ENCODE measurements around the gene TJP1. TPM values are rescaled to one million over a fixed set of nuclear protein-coding genes. Genes with fewer than 3 reads are reported as not detected.

Gene TJP1
- total RNA-seq, 1 experiment from 2014 or later: 181 TPM

- Histone ChIP-seq H3K4me3 (ENCODE audit: low read depth, low read length) (no peak overlapping the region), H3K4me1 (peaks cover under 1% of the 10 kb centered on the region), H3K36me3 (ENCODE audit: control insufficient read depth, insufficient read depth, low read length) (0 out of 2 replicates have a peak, but pooled peaks cover 4% of the 10 kb centered on the region), H3K9me3 (no peaks in the 10 kb centered on the region), H3K27me3 (replicated peaks; ENCODE audit: control insufficient read depth, insufficient read depth, low read length) (no peaks in the 10 kb centered on the region)
- intact Hi-C loops (cut with micrococcal nuclease; ENCODE audit: unreplicated experiment): loop anchor here (10.0 kb wide), 1 partner anchor 49 kb away; no protein-coding TSS in a partner anchor
- Mint-ChIP-seq H3K4me3 (ENCODE audit: unreplicated experiment) (no peak overlapping the region), H3K4me1 (ENCODE audit: low read depth, unreplicated experiment) (peaks cover 22% of the 10 kb centered on the region), H3K27ac (ENCODE audit: unreplicated experiment) (no peak overlapping the region), H3K36me3 (ENCODE audit: insufficient read depth, unreplicated experiment) (peaks cover 65% of the 10 kb centered on the region), H3K27me3 (ENCODE audit: insufficient read depth, unreplicated experiment) (no peaks in the 10 kb centered on the region), H3K9me3 (ENCODE audit: unreplicated experiment) (no peaks in the 10 kb centered on the region)
- DNase-seq: peak; percentile 54 to 59
- ChIA-PET CTCF (no interaction called here), POLR2A (no interaction called here)
- no TSS peak for BruUV-seq (replicated peaks)
- TF ChIP-seq, protein P1, sequence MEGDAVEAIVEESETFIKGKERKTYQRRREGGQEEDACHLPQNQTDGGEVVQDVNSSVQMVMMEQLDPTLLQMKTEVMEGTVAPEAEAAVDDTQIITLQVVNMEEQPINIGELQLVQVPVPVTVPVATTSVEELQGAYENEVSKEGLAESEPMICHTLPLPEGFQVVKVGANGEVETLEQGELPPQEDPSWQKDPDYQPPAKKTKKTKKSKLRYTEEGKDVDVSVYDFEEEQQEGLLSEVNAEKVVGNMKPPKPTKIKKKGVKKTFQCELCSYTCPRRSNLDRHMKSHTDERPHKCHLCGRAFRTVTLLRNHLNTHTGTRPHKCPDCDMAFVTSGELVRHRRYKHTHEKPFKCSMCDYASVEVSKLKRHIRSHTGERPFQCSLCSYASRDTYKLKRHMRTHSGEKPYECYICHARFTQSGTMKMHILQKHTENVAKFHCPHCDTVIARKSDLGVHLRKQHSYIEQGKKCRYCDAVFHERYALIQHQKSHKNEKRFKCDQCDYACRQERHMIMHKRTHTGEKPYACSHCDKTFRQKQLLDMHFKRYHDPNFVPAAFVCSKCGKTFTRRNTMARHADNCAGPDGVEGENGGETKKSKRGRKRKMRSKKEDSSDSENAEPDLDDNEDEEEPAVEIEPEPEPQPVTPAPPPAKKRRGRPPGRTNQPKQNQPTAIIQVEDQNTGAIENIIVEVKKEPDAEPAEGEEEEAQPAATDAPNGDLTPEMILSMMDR (IDR thresholded peaks at IDR 0.05; ENCODE audit: insufficient read depth in 1 of 2, low read depth in 1 of 2, low read length in 1 of 2, severe bottlenecking in 1 of 2, unreplicated experiment in 1 of 2): peak; percentile 24 to 49
Measured at GRCh38 chr15:29695489-29696167, 126.6 kb downstream of the TJP1 start.

- H3K4me1 ChIP-seq: no peaks in the 10 kb centered on the region
- BruUV-seq (replicated peaks): no TSS peak
- H3K9me3 Mint-ChIP-seq (ENCODE audit: unreplicated experiment): no peaks in the 10 kb centered on the region
- H3K27ac Mint-ChIP-seq (ENCODE audit: unreplicated experiment): peak overlapping the region; percentile 31
- H3K36me3 ChIP-seq (ENCODE audit: control insufficient read depth, insufficient read depth, low read length): 0 out of 2 replicates have a peak, but pooled peaks cover 3% of the 10 kb centered on the region
- H3K9me3 ChIP-seq: no peaks in the 10 kb centered on the region
- DNase-seq: no peak
- no peak overlapping the region for H3K4me3 Mint-ChIP-seq (ENCODE audit: unreplicated experiment)
- TF ChIP-seq, protein P1 (IDR thresholded peaks at IDR 0.05; ENCODE audit: insufficient read depth in 1 of 2, low read depth in 1 of 2, low read length in 1 of 2, severe bottlenecking in 1 of 2, unreplicated experiment in 1 of 2): no peak
- ChIA-PET CTCF (interaction anchor here (1.0 to 1.4 kb wide), 2 partner anchors 233 to 246 kb away, joined by 6 read pairs; no protein-coding TSS in a partner anchor), POLR2A (no interaction called here)
- intact Hi-C loops (cut with micrococcal nuclease; ENCODE audit: unreplicated experiment): loop anchor here (10.0 kb wide), 1 partner anchor 52 kb away; no protein-coding TSS in a partner anchor
- no peak overlapping the region for H3K4me3 ChIP-seq (ENCODE audit: low read depth, low read length)
- H3K27me3 Mint-ChIP-seq (ENCODE audit: insufficient read depth, unreplicated experiment): no peaks in the 10 kb centered on the region
- H3K27me3 ChIP-seq (replicated peaks; ENCODE audit: control insufficient read depth, insufficient read depth, low read length): no peaks in the 10 kb centered on the region
- H3K36me3 Mint-ChIP-seq (ENCODE audit: insufficient read depth, unreplicated experiment): peaks cover 53% of the 10 kb centered on the region
- H3K4me1 Mint-ChIP-seq (ENCODE audit: low read depth, unreplicated experiment): peaks cover 10% of the 10 kb centered on the region
Measured at GRCh38 chr15:29693225-29693624, 129.0 kb downstream of the TJP1 start.

DNA sequence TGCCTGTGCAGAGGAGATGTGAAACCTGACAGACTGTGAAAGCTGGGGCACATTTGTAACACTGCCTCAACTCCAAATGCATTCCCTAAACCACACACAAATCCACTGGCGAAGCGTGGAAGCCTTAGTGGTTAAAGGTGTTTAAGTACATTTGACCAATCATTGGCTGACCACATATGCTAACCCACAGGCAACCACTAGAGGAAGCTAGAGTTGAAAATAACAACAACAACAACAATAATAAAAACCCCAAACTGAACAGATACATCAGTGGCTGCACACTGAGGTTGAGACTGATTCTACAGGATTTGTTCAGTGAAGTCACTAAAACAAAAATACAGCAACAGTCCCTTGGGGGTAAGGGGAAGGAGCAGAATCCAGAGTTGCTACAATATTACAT, 129.7 kb downstream of the TJP1 start:
- ChIA-PET CTCF (interaction anchor here (1.0 to 1.4 kb wide), 2 partner anchors 233 to 246 kb away, joined by 6 read pairs; no protein-coding TSS in a partner anchor), POLR2A (no interaction called here)
- BruUV-seq (replicated peaks): no TSS peak
- H3K27ac Mint-ChIP-seq (ENCODE audit: unreplicated experiment): peak overlapping the region; percentile 18
- DNase-seq: no peak
- Histone ChIP-seq H3K4me3 (ENCODE audit: low read depth, low read length) (no peak overlapping the region), H3K4me1 (no peaks in the 10 kb centered on the region), H3K27me3 (replicated peaks; ENCODE audit: control insufficient read depth, insufficient read depth, low read length) (no peaks in the 10 kb centered on the region), H3K36me3 (ENCODE audit: control insufficient read depth, insufficient read depth, low read length) (no peaks in the 10 kb centered on the region), H3K9me3 (no peaks in the 10 kb centered on the region)
- peaks cover 53% of the 10 kb centered on the region for H3K36me3 Mint-ChIP-seq (ENCODE audit: insufficient read depth, unreplicated experiment)
- no peaks in the 10 kb centered on the region for H3K27me3 Mint-ChIP-seq (ENCODE audit: insufficient read depth, unreplicated experiment)
- peaks cover 6% of the 10 kb centered on the region for H3K4me1 Mint-ChIP-seq (ENCODE audit: low read depth, unreplicated experiment)
- no peak overlapping the region for H3K4me3 Mint-ChIP-seq (ENCODE audit: unreplicated experiment)
- intact Hi-C loops (cut with micrococcal nuclease; ENCODE audit: unreplicated experiment): loop anchor here (10.0 kb wide), 1 partner anchor 52 kb away; no protein-coding TSS in a partner anchor
- TF ChIP-seq, protein P1 (IDR thresholded peaks at IDR 0.05; ENCODE audit: insufficient read depth in 1 of 2, low read depth in 1 of 2, low read length in 1 of 2, severe bottlenecking in 1 of 2, unreplicated experiment in 1 of 2): peak in 1 of 2 experiments; percentile 10
- no peaks in the 10 kb centered on the region for H3K9me3 Mint-ChIP-seq (ENCODE audit: unreplicated experiment)
